NOMO-1 treated with dmso at 0.1 percent for 144 hours (cell line): ENCODE measurements around the gene PRKN.

Source experiments
- DNase-seq: peaks from one replicate; lab custom pipeline; 2025; ENCODE audit not compliant: unreplicated experiment; lab: John Stamatoyannopoulos, UW

Gene PRKN

DNA sequence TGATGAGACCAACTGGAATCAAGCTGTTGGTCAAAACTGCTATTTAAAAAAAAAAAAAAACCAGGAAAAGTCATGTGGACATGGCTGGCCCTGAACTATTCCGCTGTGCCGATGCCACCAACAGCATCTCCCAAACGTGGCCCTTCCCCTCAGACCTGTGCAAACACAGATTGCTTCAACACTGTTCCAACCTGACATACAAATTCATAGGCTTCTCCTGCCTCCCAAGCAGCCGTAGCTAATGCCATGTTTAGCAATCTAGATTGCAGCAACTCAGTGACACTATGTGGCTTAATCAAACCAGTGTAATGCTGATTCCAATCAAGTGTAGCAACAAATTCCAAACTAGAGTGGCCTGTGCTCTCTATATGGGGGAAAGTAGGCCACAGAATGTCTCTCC, 16.2 kb downstream of the PRKN start:
- no peak for DNase-seq

DNA sequence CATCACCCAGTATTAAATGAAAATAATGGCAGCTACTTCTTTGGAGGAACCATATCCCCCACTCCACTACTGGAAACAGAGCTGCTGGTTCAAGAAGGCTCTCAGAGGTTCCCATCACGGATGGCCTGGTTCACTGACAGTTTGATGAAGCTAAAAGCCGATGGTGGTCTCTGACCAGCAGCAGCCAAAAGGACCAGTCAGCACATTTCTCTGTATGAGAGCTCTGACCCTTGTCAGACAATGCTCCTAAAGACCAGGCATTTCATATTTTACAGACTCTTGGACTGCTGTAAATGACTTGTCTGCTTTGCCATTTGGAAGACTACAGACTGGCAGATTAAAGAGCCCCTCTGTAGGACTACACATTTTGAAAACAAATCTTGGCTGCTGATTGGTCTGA, 16.6 kb downstream of the PRKN start:
- DNase-seq = no peak

DNA sequence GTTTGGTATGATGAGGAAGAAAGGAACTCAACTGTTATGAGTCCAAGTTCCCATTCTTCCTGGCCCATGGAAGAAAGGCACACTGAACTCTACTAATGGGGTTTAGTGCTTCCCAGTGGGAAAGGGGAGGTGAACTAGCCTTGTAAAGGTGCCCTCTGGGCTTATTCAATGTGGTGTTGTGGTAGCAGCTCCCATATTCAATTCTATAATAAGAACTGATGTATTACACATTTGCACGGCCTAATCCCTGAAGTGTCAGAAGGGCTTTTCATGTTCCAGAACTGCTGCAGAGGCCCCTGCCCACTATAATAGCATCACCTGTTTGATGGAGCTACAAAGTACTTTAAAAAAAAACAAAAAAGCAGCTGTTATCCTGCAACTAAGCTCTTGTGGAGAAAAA, 17.1 kb downstream of the PRKN start:
- DNase-seq = no peak

DNA sequence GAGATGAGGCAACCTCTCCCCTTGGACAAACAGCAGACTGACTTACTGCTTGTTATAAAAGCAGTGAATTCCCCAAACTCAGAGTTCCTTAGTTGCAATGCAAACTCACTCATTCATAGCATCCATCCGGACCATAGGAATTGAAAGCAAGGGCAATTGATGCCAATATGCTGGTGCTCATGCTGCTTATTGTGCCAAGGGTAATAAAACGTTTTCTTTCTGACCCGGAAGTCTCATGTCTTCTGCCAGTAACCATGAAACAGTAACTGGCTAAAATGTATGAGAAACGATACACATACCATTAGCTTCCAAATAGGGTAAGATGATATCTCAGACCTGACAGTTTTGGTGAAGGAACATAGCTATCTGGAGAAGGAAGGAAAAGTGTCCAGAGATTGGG, 18.1 kb downstream of the PRKN start:
- no peak for DNase-seq

DNA sequence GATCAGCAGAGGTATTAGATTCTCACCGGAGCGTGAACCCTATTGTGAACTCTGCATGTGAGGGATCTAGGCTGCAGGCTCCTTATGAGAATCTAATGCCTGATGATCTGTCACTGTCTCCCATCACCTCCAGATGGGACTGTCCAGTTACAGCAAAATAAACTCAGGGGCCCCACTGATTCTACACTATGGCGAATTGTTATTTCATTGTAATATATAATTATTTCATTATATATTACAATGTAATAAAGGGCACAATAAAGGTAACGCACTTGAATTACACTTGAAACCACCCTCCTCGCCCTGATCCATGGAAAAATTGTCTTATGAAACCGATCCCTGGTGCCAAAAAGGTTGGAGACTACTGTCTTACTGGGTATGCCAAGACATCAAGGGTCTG, 18.6 kb downstream of the PRKN start:
- no peak for DNase-seq

DNA sequence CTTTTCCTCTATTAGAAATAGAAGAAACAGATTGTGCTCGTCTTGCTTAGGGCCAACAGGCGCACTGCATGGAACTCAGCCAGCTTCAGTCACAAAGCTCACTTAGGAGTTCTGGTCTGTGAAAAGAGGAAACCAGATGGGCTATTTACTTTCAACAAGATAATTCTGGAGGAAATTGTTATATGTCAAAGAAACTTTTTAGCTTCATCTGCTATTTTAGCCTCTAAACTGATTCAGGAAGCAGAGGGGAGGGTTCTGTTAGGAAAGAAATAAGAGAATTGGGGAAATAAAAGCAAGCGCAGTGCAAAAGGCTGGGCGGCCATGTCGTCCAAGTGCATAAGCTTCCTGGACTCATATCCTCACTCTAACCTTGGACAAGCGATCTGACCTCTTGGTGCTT, 21.3 kb downstream of the PRKN start:
- DNase-seq = no peak

DNA sequence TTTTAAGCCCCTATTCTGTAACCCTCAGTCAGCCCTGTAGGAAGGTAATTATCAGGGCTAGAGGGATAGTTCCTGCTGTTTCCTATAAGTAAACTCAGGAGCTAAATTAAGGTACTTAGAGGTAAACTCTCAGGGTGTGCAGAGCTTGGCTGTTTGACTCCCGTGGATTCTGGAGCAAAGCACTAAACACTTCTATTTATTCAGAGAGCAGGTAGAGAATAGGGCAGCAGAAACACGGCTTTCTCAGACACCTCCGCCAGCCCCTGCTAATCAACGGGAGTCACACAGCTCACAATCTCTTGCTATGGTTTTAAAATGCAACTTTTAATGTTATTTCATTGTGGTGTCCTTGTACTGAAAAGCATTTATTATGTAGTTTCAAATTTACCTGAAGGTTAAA, 21.8 kb downstream of the PRKN start:
- DNase-seq = no peak

DNA sequence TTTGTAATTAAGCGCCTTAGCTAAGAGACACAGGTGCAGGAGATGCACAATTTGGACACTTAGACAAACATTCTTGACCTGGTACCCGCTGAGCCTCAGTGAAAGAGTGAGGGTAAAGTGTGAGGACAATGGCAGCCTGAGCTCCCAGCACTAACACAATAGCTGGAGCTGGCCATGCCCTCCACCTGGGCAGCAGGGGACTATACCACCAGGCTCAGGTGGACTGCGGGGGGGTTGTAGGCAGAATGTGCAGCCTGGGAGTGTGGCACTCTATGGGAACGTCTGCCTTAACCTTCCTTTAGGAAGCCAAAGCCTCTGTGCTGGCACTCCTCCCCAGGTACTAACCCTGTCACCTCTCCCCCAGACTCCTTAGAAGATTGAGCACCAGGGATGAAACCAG, 23.6 kb downstream of the PRKN start:
- no peak for DNase-seq

DNA sequence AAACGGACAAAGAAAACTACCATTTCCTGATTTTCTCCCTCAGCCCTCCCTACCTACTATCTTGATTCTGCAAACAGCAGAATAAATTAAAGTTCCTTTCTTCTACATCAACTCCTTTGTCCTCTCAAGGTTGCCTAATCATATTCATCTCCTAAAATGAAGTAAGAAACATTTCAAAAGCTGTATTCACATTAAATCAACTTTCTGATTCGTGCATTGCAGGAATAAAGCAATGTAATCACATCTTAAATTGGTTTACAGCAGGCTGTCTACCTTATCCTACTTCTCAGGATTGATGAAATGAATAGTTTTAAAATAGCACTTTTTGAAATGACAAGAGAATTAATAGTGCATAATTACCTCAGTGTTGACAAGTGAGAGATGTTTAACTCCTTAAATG, 25.1 kb downstream of the PRKN start:
- DNase-seq = no peak

DNA sequence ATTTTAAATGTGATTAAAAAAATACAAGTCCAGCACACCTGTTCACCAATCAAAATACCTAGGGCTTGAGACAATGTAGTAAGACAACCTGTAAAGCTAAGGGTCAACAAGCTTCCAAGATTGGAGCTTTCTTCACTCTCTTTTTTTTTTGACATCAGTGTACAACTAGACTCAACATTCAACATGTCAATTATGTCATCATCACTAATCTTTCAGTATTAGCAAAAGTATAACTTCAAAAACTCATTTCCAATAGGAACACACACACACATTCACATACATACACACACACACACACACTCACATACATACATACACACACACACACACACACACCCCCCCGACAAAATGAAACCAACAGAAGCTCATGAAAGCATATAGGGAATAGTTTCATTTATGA, 26.0 kb downstream of the PRKN start:
- DNase-seq = no peak

DNA sequence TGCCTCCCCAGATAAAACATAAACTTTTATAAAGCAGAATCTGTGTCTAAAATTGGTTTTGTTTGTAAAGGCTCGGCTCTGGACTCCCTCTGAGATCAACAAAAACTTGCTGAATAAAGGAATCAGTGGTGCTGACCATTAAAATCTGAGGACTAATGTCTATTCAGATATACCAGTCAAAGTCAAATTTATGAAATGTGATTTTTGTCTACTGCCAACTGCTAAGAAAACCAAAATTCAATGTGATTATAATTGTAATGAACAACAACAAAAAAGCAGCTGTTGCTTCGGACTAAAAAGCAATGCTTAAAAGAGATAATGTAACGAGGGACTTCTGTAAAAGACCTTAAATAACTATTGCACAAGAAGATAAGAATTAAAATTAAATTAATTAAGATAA, 26.6 kb downstream of the PRKN start:
- DNase-seq = no peak

DNA sequence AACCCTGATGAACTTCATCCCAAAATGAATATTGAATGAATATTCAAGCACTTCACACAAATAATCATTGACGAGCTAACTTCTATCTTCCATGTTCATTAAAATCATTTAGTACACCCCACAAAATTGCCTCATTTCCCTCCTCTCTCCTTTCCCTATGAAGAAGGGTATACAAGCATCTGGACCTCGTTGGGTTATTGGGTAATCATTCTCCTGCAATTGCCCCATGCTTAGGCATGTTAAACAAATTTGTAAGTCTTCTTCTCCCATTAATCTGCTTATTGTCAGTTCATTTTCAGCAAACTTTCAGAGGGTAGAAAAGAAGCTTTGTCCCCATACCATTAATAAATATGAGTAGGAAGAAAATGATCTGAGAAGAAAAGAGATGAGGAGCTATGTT, 27.6 kb downstream of the PRKN start:
- DNase-seq = no peak

DNA sequence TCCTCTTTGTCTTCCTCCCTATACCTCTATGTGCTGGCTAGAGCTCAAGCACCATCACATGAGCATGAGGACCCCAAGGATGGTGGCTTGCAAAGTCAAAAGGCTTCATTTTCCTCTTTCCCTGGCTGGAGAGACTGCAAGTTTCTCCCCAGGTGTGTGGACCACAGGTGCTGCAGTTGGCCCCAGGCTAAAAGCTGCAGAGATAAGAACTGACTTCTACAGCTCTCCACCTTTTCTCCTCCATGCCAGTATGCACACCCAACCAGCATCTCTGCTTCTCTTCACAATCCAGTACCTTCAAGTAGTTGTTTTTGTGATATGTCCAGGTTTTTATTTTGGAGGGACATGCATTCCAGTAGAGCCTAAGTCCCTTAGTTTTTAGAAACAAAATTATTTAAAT, 29.1 kb downstream of the PRKN start:
- no peak for DNase-seq

DNA sequence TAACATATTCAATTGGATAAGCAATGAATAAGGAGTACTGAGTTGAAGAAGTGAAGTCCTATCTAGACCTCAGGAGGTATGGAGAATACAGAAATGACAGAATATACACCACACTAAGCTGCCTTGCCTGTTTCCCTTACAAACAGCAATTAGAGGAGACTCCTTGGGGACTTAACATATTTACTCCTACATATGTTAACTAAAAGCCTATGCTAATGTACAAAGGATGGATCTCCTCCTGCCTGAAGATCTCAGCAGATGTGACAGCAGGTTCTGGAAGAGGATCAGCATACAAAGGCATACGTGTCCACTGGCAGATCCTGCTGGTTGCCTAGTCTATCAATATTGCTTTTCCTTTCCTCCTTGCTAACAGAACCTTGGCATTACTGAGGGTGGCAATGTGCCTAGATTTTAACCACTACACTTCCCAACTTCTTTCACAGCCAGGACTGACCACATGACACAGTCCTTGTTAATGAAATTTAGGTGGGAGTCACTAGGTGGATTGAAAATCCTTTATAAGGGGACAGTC, 29.6 kb downstream of the PRKN start:
- no peak for DNase-seq

DNA sequence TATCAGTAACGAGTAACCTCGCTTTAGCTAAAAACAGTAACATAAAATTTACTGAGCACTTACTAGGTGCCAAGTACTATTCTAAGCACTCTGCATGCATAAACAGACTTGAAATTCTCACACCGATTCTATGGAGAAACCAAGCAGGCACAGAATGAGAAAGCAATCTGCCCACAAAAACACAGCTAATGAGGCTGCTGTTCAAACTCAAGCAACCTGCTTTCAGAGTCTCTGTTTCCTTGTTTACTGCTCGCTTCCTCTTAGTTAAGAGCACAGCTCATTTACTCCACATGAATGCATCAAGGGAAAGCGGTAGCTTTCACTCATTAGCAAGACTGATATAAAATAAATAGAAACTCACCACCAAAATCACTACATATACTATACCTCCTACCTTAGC, 37.4 kb downstream of the PRKN start:
- DNase-seq = no peak

DNA sequence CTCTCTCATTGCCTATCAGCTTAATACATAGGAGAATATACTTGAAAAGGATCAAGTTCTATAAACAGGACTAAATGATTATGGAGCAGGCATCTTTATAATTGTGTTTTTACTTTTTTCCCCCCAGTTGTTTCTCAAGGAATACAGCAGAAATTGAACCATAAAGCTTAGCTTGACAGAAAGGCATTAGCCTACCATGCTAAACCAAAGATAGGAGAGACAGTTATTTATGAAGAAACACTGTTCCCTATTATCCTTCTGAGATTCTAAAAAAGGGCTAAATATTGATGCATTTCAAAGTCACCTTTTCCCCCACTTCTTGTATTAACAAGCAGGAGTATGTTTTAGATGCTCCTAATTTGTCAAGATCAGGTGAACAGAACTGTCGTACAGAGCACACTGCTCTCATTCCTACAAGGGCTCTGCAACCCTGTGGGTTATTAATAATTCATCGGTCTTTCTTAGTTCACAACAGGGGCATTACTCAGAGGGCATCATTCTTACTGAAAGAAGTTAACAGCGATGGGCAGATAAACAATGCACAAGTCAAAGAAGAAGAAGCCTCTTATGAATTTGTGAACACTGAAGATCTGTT, 38.7 kb downstream of the PRKN start:
- DNase-seq = no peak

DNA sequence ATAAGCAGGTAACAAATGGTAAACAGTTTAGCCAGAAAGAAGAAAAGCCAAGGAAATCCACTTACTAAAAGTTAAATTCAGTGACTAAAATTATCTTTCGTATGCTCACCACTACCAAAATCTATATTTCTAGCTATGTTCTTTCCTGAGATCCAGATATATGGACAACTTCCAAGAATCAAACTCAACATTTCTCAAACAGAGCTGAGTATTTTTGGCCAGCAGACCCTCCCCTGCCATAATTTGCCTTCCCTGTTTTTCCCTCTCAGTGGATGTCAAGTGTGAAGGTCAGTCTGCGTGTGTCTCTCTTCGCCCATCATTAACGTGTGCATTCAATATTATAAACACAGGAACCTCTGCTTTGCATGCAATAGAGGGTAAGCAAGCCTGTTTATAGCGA, 42.0 kb downstream of the PRKN start:
- DNase-seq = no peak

DNA sequence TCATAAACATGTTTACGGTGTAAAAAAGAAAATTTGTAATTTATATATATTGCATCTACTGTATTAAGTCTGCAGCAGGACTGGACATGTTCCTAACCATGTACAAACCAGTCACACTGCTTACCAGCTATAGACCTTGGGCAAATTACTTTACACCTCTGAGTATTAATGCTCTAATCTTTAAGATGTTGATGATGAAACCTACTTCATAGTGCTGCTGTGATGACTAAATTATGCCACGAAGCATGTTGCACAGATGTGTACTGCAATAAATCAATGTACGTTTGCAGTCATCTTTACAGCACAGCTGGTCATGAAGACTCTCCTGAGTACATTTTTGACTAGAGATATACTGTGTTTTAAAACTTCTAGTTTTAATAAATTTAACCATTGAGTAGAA, 42.6 kb downstream of the PRKN start:
- no peak for DNase-seq

DNA sequence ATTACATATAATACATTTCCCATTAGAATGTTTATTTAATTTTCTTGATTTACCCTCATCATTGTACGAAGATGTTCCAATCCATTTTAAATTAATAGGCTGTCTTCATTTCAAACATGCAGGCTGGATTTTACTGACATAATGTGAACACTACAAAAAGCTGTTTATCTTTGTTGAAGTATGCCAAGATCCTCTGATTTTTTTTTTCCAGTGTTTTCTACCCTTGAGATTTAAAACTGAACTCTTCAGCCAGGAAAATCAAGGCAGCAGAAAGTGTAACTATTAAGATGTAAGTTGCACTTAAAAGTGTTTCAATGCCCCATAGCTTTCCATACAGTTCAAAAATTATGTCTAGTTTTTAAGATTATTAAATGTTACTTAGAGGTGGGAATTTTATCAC, 43.5 kb downstream of the PRKN start:
- DNase-seq = no peak

DNA sequence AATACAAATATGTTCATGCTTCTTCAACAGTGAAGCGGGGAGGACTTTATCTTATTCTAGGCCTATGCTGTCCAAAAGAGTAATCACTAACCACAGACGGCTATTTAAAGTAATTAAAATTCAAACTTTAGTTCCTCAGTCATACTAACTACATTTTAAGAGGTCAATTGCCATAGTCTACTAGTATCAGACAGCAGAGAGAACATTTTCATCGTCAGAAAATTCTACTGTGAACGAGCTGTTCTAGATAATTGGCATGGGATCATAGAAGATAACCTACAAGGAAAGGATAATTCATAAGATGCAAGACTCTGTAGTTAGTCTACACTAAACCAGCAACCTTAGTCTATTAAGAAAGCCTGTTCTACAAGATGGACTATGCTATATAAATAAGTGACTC, 44.4 kb downstream of the PRKN start:
- DNase-seq = no peak

DNA sequence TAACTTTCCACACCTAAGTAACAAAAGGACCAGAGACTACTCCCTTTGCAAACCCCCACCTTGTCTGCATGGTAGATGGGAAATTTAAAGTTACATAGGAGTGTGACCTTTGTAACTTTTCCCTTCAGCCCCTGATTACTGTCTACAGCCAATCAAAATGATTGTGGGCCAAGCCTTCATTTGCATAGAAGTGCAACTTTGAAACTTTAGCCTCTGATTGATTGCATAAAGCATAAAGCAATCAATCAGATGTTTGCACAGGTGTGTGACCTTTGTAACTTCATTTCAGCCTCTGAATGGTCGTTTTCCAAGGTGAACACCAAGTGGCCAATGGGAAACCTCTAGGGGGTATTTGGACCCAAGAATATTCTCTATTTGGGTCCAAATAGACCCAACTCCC, 46.1 kb downstream of the PRKN start:
- no peak for DNase-seq

DNA sequence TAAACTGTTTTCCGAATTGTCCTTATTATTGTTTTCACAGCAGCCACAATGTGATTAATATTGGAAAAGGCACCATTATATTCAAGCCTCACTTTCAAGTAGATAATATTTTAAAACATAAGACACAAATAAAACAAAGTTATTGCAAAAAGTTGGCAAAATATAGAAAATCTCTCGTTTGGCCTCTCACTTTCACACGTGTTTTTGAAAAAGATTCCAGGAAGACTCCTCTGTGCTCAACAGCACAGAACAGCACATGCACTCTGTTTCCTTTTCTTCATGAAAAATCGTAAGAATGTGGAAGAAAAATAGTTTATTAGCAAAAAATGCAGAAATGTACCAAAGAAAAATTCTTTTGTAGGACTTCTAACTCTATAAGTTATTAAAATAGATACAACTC, 46.7 kb downstream of the PRKN start:
- no peak for DNase-seq

DNA sequence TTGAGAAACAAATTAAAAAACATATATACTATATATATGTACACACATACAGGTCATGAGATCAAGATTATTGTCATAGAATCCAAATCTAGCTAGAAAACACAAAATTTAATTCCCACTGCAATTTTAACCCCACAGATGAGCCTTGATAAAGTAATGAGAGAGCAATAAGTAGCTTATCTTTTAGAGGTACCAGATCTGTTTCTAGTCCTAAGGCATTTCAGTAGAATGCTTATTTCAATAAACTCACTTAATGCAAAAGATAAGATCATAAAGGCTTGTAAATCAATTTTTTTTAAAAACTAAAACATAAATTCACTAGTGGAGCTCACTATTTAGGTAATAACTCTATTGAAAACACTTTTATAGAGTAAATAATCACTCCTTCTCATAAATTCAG, 47.2 kb downstream of the PRKN start:
- DNase-seq = no peak

DNA sequence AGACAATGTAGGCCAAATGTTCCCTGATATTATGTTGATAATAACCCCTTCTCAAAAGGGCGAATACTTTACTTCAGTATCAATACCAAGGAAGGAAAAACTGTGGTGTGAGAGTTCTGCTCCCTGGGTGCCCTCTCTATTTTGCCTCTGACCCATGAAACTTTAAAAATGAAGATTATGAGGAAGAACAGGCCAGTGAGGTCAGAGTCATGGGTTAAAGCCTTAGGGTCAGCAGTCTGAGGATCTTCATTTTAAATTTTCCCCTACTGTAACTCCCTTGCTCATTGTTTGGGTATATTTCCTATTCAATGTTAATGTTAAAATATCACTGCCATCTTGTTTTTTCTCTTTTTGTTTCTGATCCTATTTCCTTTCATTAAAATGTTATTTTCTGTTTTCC, 47.9 kb downstream of the PRKN start:
- no peak for DNase-seq
